Uterus (tissue), 4 donors: ENCODE measurements around the gene CD86. TPM values are rescaled to one million over a fixed set of nuclear protein-coding genes. Genes with fewer than 3 reads are reported as not detected.

Experiments used
- DNase-seq, 2 donors: peaks; one replicate each; pipeline ENCODE4 v3.0.0-alpha.2; 2019 to 2020
- H3K27ac ChIP-seq, 2 donors: fragments of 200-600 bp; sonication (generic); 1 replicate in 1 of 2; 2 replicates in 1 of 2; pipeline ENCODE4 v1.5.1; 2016 to 2018
- H3K27me3 ChIP-seq, 2 donors: fragments of 200-600 bp; sonication (generic); one replicate each; pipeline ENCODE4 v1.5.1; 2018 to 2019; ENCODE audit warnings: control low read depth in 1 of 2
- H3K36me3 ChIP-seq, 2 donors: fragments of 200-600 bp; sonication (generic); one replicate each; pipeline ENCODE4 v1.5.1; 2019; ENCODE audit warnings: control low read depth in 1 of 2
- H3K4me1 ChIP-seq, 2 donors: fragments of 200-600 bp; sonication (generic); one replicate each; pipeline ENCODE4 v1.5.1; 2018 to 2019; ENCODE audit warnings: control low read depth in 1 of 2
- H3K4me3 ChIP-seq, 2 donors: fragments of 200-600 bp; sonication (generic); 1 replicate in 1 of 2; 2 replicates in 1 of 2; pipeline ENCODE4 v1.5.1; 2018 to 2019; ENCODE audit warnings: mild to moderate bottlenecking in 1 of 2
- H3K9me3 ChIP-seq, 2 donors: fragments of 200-600 bp; sonication (generic); one replicate each; pipeline ENCODE4 v1.5.1; 2019; ENCODE audit warnings: control low read depth in 1 of 2
- POLR2A ChIP-seq, 2 donors: fragments of 450-650 bp; IDR thresholded peaks; one replicate each; pipeline ENCODE4 v1.6.1; 2016; ENCODE audit warnings: antibody characterized with exemption in 2 of 2, mild to moderate bottlenecking in 1 of 2, moderate library complexity in 1 of 2
- intact Hi-C: fragments of 100-400 bp; cut with DNase I; formaldehyde crosslinking; loops from one replicate; pipeline ENCODE4 v1.15.1; 2023; ENCODE audit warnings: low total_unique reads
- total RNA-seq, 4 donors: library from RNA; depleted of rRNA in 3 of 4; stranded (reverse); fragments of >200 nt in 3 of 4; gene quantifications; one replicate each; pipeline versions ENCODE4 v1.1.0 to v1.2.4, GENCODE V29; 2014 to 2023
- TF ChIP-seq, protein P1 (sequence below), 4 experiments: fragments of 200-600 bp in 2 of 4; fragments of 450-650 bp in 2 of 4; sonication (generic) in 2 of 4; IDR thresholded peaks; one replicate each; pipeline ENCODE4 v1.5.1; 2016 to 2019; ENCODE audit warnings: antibody characterized with exemption in 4 of 4, mild to moderate bottlenecking in 2 of 4, moderate library complexity in 1 of 4
- donor health status: DM: yes; HTN: yes; CAD: no.

Gene CD86
- total RNA-seq, 4 donors from 2014 or later: 0.29 to 4.3 (median 3.0) TPM

- H3K4me3 ChIP-seq: no peak overlapping the region
- no peaks in the 10 kb centered on the region for H3K36me3 ChIP-seq
- no peaks in the 10 kb centered on the region for H3K4me1 ChIP-seq
- TF ChIP-seq, protein P1, sequence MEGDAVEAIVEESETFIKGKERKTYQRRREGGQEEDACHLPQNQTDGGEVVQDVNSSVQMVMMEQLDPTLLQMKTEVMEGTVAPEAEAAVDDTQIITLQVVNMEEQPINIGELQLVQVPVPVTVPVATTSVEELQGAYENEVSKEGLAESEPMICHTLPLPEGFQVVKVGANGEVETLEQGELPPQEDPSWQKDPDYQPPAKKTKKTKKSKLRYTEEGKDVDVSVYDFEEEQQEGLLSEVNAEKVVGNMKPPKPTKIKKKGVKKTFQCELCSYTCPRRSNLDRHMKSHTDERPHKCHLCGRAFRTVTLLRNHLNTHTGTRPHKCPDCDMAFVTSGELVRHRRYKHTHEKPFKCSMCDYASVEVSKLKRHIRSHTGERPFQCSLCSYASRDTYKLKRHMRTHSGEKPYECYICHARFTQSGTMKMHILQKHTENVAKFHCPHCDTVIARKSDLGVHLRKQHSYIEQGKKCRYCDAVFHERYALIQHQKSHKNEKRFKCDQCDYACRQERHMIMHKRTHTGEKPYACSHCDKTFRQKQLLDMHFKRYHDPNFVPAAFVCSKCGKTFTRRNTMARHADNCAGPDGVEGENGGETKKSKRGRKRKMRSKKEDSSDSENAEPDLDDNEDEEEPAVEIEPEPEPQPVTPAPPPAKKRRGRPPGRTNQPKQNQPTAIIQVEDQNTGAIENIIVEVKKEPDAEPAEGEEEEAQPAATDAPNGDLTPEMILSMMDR (IDR thresholded peaks at IDR 0.05): no peak
- no peak for TF ChIP-seq POLR2A (IDR thresholded peaks at IDR 0.05)
- H3K27me3 ChIP-seq: no peaks in the 10 kb centered on the region
- H3K27ac ChIP-seq: no peak overlapping the region
- no peaks in the 10 kb centered on the region for H3K9me3 ChIP-seq
- intact Hi-C loops: no loop called here
- no peak for DNase-seq
Measured at GRCh38 chr3:122057671-122058070, 2.5 kb downstream of the CD86 start.

DNA sequence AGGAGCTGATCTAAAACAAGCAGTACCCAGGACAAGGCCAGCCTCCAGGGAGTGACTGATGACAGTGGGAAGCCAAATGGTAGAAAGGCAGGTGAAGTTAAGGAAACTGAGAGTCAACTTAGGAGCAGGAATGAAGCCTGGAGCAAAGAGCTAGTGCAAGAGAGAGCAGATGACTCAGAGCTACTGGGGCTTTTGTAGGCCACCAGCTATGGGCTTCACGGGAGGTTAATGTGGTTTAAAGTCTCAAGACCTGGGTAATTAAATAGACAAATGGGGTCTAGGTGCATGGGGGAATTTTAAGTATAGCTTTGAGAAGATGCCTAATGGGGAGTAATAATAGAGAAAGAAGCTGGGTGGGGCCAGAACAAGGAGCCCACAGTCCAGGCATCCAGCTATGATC, 3.1 kb downstream of the CD86 start:
- Histone ChIP-seq H3K27ac (no peak overlapping the region), H3K36me3 (no peaks in the 10 kb centered on the region), H3K4me3 (no peak overlapping the region), H3K4me1 (no peaks in the 10 kb centered on the region), H3K27me3 (no peaks in the 10 kb centered on the region), H3K9me3 (no peaks in the 10 kb centered on the region)
- no peak for DNase-seq
- TF ChIP-seq POLR2A (IDR thresholded peaks at IDR 0.05): no peak
- TF ChIP-seq, protein P1 (IDR thresholded peaks at IDR 0.05): no peak
- intact Hi-C loops: no loop called here

- Histone ChIP-seq H3K27ac (no peak overlapping the region), H3K27me3 (no peaks in the 10 kb centered on the region), H3K36me3 (no peaks in the 10 kb centered on the region), H3K4me3 (no peak overlapping the region), H3K9me3 (no peaks in the 10 kb centered on the region), H3K4me1 (no peaks in the 10 kb centered on the region)
- no peak for DNase-seq
- intact Hi-C loops: no loop called here
- TF ChIP-seq, protein P1 (IDR thresholded peaks at IDR 0.05): no peak
- TF ChIP-seq POLR2A (IDR thresholded peaks at IDR 0.05): no peak
Measured at GRCh38 chr3:122060040-122060698, 5.0 kb downstream of the CD86 start.

GRCh38 chr3:122063908-122064307, 8.7 kb downstream of the CD86 start:
- intact Hi-C loops: no loop called here
- Histone ChIP-seq H3K27ac (no peak overlapping the region), H3K9me3 (no peaks in the 10 kb centered on the region), H3K27me3 (no peaks in the 10 kb centered on the region), H3K4me1 (no peaks in the 10 kb centered on the region), H3K4me3 (no peak overlapping the region), H3K36me3 (no peaks in the 10 kb centered on the region)
- no peak for TF ChIP-seq POLR2A (IDR thresholded peaks at IDR 0.05)
- TF ChIP-seq, protein P1 (IDR thresholded peaks at IDR 0.05): no peak
- DNase-seq: no peak

DNA sequence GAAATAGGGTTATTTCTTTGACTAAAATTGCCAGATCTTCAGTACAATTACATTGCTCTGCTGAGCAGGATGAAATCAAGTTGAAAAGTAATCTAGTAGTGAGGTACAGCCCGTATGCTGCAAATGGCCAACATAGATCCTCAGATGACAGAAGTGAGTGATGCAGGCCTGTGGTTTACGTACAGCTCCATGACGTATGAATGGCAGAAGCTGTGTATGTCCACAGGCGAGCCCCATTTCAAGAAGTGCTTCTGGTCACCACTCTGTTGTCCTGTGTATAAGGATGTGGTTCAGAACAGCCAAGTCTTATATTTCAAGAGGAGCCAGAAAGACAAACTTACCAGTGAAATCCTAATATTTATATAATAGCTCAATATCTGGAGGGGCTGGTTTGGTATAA, 9.2 kb downstream of the CD86 start:
- DNase-seq: no peak
- TF ChIP-seq, protein P1 (IDR thresholded peaks at IDR 0.05): no peak
- TF ChIP-seq POLR2A (IDR thresholded peaks at IDR 0.05): no peak
- Histone ChIP-seq H3K9me3 (no peaks in the 10 kb centered on the region), H3K27ac (no peak overlapping the region), H3K27me3 (no peaks in the 10 kb centered on the region), H3K4me1 (no peaks in the 10 kb centered on the region), H3K4me3 (no peak overlapping the region), H3K36me3 (no peaks in the 10 kb centered on the region)
- intact Hi-C loops: no loop called here
